GM19467 (cell line): Measurements from ENCODE around the gene STOX2.
"Not testable (repeated sequence)": the region's sequence is repeated elsewhere in the genome, so short reads cannot be mapped to it uniquely, and the experiment has no call there.

ENCODE experiments used
- ATAC-seq: cut with Tn5 transposase; IDR thresholded peaks from one replicate; pipeline ENCODE4 v1.9.1; 2021; ENCODE audit warnings: mild to moderate bottlenecking, moderate library complexity; ENCODE audit not compliant: unreplicated experiment

The STOX2 gene

GRCh38 chr4:184016759-184017668 is 111.9 kb downstream of the STOX2 start:
- ATAC-seq, result no peak

GRCh38 chr4:184019076-184019475 is 114.0 kb downstream of the STOX2 start:
- no peak for ATAC-seq

- no peak for ATAC-seq
These were observed 114.8 kb downstream of the STOX2 start for GRCh38 chr4:184019667-184020623.

GRCh38 chr4:184021389-184021788 is 116.3 kb downstream of the STOX2 start:
- ATAC-seq, result no peak

- ATAC-seq, result no peak
These were observed 117.7 kb downstream of the STOX2 start for GRCh38 chr4:184022679-184023383.

GRCh38 chr4:184024637-184025036 is 119.5 kb downstream of the STOX2 start:
- no peak for ATAC-seq

GRCh38 chr4:184028561-184029374 is 123.7 kb downstream of the STOX2 start:
- ATAC-seq, result no peak

- ATAC-seq, result no peak
These were observed 124.9 kb downstream of the STOX2 start for GRCh38 chr4:184030036-184030435.

- no peak for ATAC-seq
These were observed 125.7 kb downstream of the STOX2 start for GRCh38 chr4:184030764-184031163.

GRCh38 chr4:184032091-184032490 is 127.0 kb downstream of the STOX2 start:
- ATAC-seq, result no peak

GRCh38 chr4:184039963-184040383 is 134.9 kb downstream of the STOX2 start:
- no peak for ATAC-seq

- no peak for ATAC-seq
These were observed 136.0 kb downstream of the STOX2 start for GRCh38 chr4:184041156-184041555.

GRCh38 chr4:184046148-184046547 is 141.0 kb downstream of the STOX2 start:
- no peak for ATAC-seq

- ATAC-seq, result not testable (repeated sequence)
These were observed 146.2 kb downstream of the STOX2 start for GRCh38 chr4:184051262-184051661.

- ATAC-seq, result no peak
These were observed 147.5 kb downstream of the STOX2 start for GRCh38 chr4:184052616-184053015.

- ATAC-seq, result no peak
These were observed 148.3 kb downstream of the STOX2 start for GRCh38 chr4:184053434-184053833.

GRCh38 chr4:184056877-184057276 is 151.8 kb downstream of the STOX2 start:
- ATAC-seq, result no peak

- no peak for ATAC-seq
These were observed 152.9 kb downstream of the STOX2 start for GRCh38 chr4:184058026-184058425.

GRCh38 chr4:184059099-184059498 is 154.0 kb downstream of the STOX2 start:
- ATAC-seq, result no peak

- no peak for ATAC-seq
These were observed 156.5 kb downstream of the STOX2 start for GRCh38 chr4:184061582-184061981.
